Stimulated activated CD8-positive, alpha-beta memory T cell treated with anti-CD3 and anti-CD28 coated beads, Interleukin-2, amount 100 ng/mL, for 48 hours (primary cell): ENCODE results near the gene KLF7.

Experiments used
- DNase-seq, 2 donors: peaks; one replicate each; pipeline ENCODE4 v3.0.0-alpha.2; 2020; ENCODE audit warnings: low read depth in 2 of 2

Gene KLF7

GRCh38 chr2:207167099-207167923 lies 1.6 kb upstream of the KLF7 start:
- no peak for DNase-seq

GRCh38 chr2:207166349-207167098 lies 776 bp upstream of the KLF7 start:
- peak in 1 of 2 donors; percentile 48 for DNase-seq

- peak; percentile 88 to 92 for DNase-seq
Observed at GRCh38 chr2:207166039-207166348, 246 bp upstream of the KLF7 start.

GRCh38 chr2:207164006-207164831 lies 1.5 kb downstream of the KLF7 start:
- no peak for DNase-seq

GRCh38 chr2:207163756-207164005 lies 2.1 kb downstream of the KLF7 start:
- no peak for DNase-seq

- no peak for DNase-seq
Observed at GRCh38 chr2:207163053-207163755, 2.5 kb downstream of the KLF7 start.

- DNase-seq: no peak
Observed at GRCh38 chr2:207162316-207162715, 3.4 kb downstream of the KLF7 start.

GRCh38 chr2:207161247-207162123 lies 4.3 kb downstream of the KLF7 start:
- no peak for DNase-seq

GRCh38 chr2:207160115-207160514 lies 5.6 kb downstream of the KLF7 start:
- no peak for DNase-seq

- no peak for DNase-seq
Observed at GRCh38 chr2:207159002-207159401, 6.7 kb downstream of the KLF7 start.

- no peak for DNase-seq
Observed at GRCh38 chr2:207157731-207158130, 8.0 kb downstream of the KLF7 start.

- DNase-seq: no peak
Observed at GRCh38 chr2:207157162-207157481, 8.6 kb downstream of the KLF7 start.

- DNase-seq: no peak
Observed at GRCh38 chr2:207156451-207157161, 9.1 kb downstream of the KLF7 start.

- no peak for DNase-seq
Observed at GRCh38 chr2:207155516-207156444, 10.0 kb downstream of the KLF7 start.

- DNase-seq: no peak
Observed at GRCh38 chr2:207154556-207155510, 10.9 kb downstream of the KLF7 start.

- no peak for DNase-seq
Observed at GRCh38 chr2:207153266-207153975, 12.3 kb downstream of the KLF7 start.

- DNase-seq: no peak
Observed at GRCh38 chr2:207151048-207151447, 14.7 kb downstream of the KLF7 start.

- DNase-seq: no peak
Observed at GRCh38 chr2:207150284-207150683, 15.5 kb downstream of the KLF7 start.
